AG04450 (cell line): ENCODE data around the gene TMEM214. TPM values are rescaled to one million over a fixed set of nuclear protein-coding genes. Genes with fewer than 3 reads are reported as not detected.

ENCODE experiments used
- CTCF ChIA-PET: fragments of 300-600, 350-600 bp; formaldehyde crosslinking; extraction: SDS; loops from one replicate; lab custom pipeline; 2022; ENCODE audit warnings: antibody characterized with exemption, inconsistent platforms; lab: Charles Lee
- POLR2A ChIA-PET: fragments of 350-600 bp; formaldehyde crosslinking; extraction: SDS; loops from one replicate; lab custom pipeline; 2021; ENCODE audit warnings: antibody characterized with exemption, inconsistent platforms; lab: Yijun Ruan, JAX
- DNase-seq: peaks from one replicate; pipeline ENCODE4 v3.0.0-alpha.2; 2011; ENCODE audit warnings: low read depth, low spot score
- H3K27ac ChIP-seq: one replicate; pipeline ENCODE4 v1.5.1; 2012; ENCODE audit warnings: low read depth, low read length, control low read depth
- H3K27me3 ChIP-seq: one replicate; pipeline ENCODE4 v1.6.0; 2012; ENCODE audit warnings: low read length; ENCODE audit not compliant: control insufficient read depth, insufficient read depth
- H3K4me3 ChIP-seq: 2 replicates; pipeline ENCODE4 v1.5.1; 2011; ENCODE audit warnings: mild to moderate bottlenecking, low read depth, low read length, control low read depth
- H3K9me3 ChIP-seq: 2 replicates; pipeline ENCODE4 v1.5.1; 2012; ENCODE audit warnings: low read length; ENCODE audit not compliant: control insufficient read depth, insufficient read depth
- polyA plus RNA-seq: library from polyadenylated mRNA; depleted of rRNA; stranded (reverse); fragments of >200 nt; gene quantifications from 2 replicates; pipeline ENCODE4 v1.2.3, GENCODE V29; 2011
- TF ChIP-seq, protein P1 (sequence below): IDR thresholded peaks from 2 replicates; pipeline ENCODE4 v1.5.1; 2011; ENCODE audit warnings: low read depth, low read length, control low read depth, inconsistent platforms

Gene TMEM214
- polyA plus RNA-seq, 1 experiment, result 121 TPM

DNA sequence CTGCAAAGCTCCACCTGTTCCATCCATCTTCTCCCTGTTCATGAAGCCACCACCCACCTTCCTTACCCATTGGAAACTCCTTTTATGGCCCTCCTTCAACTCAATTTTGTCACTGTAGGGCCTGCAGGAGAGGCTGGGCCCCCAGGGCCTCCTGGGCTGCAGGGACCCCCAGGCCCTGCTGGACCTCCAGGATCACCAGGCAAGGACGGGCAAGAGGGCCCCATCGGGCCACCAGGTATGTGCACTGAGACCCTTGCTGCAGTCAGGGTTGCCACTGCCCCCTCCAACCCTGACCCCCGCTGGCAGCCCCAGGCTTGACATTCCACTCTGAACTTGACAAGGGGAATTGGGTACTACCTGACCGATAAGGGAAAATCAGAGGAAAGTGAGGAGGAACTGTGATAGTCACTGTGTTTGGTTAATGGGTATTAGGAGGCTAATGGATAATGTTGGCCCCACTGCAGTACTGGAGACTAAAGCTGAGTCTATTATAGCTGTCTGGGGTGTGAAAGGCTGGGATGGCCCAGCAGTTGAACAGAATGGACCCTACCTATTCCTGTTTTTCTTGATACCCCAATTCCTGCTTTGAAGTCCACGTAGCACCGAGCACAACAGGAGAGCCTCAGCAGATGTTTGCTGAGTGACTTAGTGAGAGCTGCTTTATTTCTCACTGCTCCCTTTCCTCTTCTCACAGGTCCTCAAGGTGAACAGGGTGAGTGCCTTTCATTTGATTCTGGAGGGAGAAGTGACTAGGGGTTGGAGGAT lies 51.7 kb downstream of the TMEM214 start:
- POLR2A ChIA-PET, result interaction anchor here (0.6 to 7.7 kb wide), 4 partner anchors 12 to 235 kb away, joined by 4 to 53 read pairs (median 8); partner anchors contain the start of genes AGBL5 and OST4

DNA sequence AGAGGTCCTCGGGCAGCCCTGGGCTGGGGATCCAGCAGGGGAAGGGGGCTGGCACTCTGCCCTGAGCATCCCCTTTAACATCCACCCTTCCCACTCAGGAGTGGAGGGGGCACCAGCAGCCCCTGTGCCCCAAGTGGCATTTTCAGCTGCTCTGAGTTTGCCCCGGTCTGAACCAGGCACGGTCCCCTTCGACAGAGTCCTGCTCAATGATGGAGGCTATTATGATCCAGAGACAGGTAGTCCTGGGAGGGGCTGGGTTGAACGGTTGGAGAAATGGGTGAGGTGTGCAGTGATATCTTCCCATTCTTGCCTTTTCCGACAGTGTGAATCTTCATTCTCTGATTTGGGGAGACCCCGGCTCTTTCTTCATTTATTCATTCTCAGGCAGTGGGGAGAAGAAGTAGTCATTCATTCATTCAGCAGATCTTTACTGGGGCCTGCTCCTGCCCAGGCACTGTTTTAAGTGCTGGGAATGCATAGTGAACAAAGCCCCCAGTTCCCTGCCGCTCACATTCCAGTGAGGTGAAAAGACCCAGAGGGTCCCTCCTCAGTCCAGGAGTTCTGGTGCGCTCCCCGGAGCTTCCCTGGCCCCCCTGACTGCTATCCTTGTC lies 52.4 kb downstream of the TMEM214 start:
- POLR2A ChIA-PET, result interaction anchor here (0.6 to 7.7 kb wide), 3 partner anchors 13 to 234 kb away, joined by 4 to 53 read pairs (median 11); partner anchors contain the start of genes AGBL5 and OST4
- H3K4me3 ChIP-seq, result no peak overlapping the region; the same call in 1 of the 2 replicates
- H3K27ac ChIP-seq, result no peak overlapping the region
- CTCF ChIA-PET, result no interaction called here
- H3K27me3 ChIP-seq, result no peaks in the 10 kb centered on the region
- no peaks in the 10 kb centered on the region; the same call in 1 of the 2 replicates for H3K9me3 ChIP-seq
- TF ChIP-seq, protein P1, sequence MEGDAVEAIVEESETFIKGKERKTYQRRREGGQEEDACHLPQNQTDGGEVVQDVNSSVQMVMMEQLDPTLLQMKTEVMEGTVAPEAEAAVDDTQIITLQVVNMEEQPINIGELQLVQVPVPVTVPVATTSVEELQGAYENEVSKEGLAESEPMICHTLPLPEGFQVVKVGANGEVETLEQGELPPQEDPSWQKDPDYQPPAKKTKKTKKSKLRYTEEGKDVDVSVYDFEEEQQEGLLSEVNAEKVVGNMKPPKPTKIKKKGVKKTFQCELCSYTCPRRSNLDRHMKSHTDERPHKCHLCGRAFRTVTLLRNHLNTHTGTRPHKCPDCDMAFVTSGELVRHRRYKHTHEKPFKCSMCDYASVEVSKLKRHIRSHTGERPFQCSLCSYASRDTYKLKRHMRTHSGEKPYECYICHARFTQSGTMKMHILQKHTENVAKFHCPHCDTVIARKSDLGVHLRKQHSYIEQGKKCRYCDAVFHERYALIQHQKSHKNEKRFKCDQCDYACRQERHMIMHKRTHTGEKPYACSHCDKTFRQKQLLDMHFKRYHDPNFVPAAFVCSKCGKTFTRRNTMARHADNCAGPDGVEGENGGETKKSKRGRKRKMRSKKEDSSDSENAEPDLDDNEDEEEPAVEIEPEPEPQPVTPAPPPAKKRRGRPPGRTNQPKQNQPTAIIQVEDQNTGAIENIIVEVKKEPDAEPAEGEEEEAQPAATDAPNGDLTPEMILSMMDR, result no peak
- no peak for DNase-seq

More for the DNA sequence above, 51.7 kb downstream of the TMEM214 start:
- Histone ChIP-seq H3K27me3 (no peaks in the 10 kb centered on the region), H3K9me3 (no peaks in the 10 kb centered on the region; the same call in 1 of the 2 replicates), H3K27ac (no peak overlapping the region), H3K4me3 (no peak overlapping the region)
- DNase-seq, result no peak
- CTCF ChIA-PET, result no interaction called here
- TF ChIP-seq, protein P1, result no peak

DNA sequence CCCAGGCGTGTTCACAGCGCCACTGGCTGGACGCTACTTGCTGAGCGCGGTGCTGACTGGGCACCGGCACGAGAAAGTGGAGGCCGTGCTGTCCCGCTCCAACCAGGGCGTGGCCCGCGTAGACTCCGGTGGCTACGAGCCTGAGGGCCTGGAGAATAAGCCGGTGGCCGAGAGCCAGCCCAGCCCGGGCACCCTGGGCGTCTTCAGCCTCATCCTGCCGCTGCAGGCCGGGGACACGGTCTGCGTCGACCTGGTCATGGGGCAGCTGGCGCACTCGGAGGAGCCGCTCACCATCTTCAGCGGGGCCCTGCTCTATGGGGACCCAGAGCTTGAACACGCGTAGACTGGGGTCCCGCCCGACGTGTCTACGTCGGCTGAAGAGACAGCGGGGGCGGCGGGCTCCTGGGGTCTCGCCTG lies 52.9 kb downstream of the TMEM214 start:
- no peak overlapping the region for H3K27ac ChIP-seq
- no peaks in the 10 kb centered on the region; the same call in 1 of the 2 replicates for H3K9me3 ChIP-seq
- ChIA-PET POLR2A (interaction anchor here (0.9 to 7.7 kb wide), 2 partner anchors 30 to 34 kb away, joined by 4 to 53 read pairs; partner anchors contain the start of gene AGBL5), CTCF (no interaction called here)
- DNase-seq, result no peak
- peak overlapping the region; percentile 29 for H3K4me3 ChIP-seq
- no peaks in the 10 kb centered on the region for H3K27me3 ChIP-seq
- TF ChIP-seq, protein P1, result peak; percentile 32; the same call in 1 of the 2 replicates

DNA sequence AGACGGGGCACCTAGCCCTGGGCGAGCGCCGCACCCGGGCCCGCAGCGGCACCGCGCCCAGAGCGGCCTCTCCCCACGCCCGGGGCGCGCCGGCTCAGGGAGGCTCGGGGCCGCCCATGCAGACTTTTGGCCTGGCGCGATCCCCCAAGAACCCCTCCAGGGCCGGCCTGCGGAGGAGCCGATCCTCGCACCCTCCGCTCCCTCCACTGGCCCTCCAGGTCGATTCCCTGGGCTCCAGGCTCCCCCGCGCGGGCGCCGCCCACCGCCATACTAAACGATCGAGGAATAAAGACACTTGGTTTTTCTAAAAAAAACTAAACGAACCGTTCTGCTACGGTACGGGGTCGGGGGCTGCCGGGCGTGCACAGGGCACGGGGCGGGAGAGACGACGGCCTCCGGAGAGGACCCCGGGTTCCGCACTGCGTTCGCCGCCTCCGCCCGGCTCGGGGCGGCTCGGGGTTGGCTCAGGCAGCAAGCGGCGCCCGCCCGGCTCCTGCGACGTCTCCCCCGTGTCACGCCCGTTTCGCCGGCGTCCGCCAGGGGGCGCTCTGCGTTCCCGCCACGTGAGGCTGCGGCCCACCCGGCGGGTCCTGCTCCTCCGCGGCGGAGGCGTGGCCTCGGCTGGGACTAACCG lies 53.4 kb downstream of the TMEM214 start:
- ChIA-PET POLR2A (interaction anchor here (0.9 to 7.7 kb wide), 4 partner anchors 13 to 34 kb away, joined by 3 to 53 read pairs (median 4); partner anchors contain the start of gene AGBL5), CTCF (interaction anchor here (0.7 to 1.5 kb wide), 5 partner anchors 10 to 197 kb away, joined by 3 to 6 read pairs (median 5); no protein-coding TSS in a partner anchor)
- H3K9me3 ChIP-seq, result no peaks in the 10 kb centered on the region; the same call in 1 of the 2 replicates
- TF ChIP-seq, protein P1, result peak; percentile 64
- H3K27ac ChIP-seq, result no peak overlapping the region
- peak; percentile 74 for DNase-seq
- peak overlapping the region; percentile 49 for H3K4me3 ChIP-seq
- no peaks in the 10 kb centered on the region for H3K27me3 ChIP-seq
